Sigmoid colon (tissue), 4 donors: Measurements from ENCODE around the gene PRIMPOL.

Experiments
- CTCF ChIP-seq, 4 experiments: fragments of 450-650 bp in 3 of 4; fragments of 200-600 bp in 1 of 4; IDR thresholded peaks; one replicate each; pipeline ENCODE4 v1.5.1; 2016 to 2019; ENCODE audit warnings: antibody characterized with exemption in 4 of 4, mild to moderate bottlenecking in 3 of 4, moderate library complexity in 2 of 4
- POLR2A ChIP-seq, 2 donors: fragments of 450-650 bp; IDR thresholded peaks; one replicate each; pipeline ENCODE4 v1.6.1; 2016; ENCODE audit warnings: antibody characterized with exemption in 2 of 2, mild to moderate bottlenecking in 2 of 2, moderate library complexity in 2 of 2
- POLR2AphosphoS5 ChIP-seq, 4 donors: sonication (generic); formaldehyde crosslinking; IDR thresholded peaks; one replicate each; pipeline ENCODE4 v1.6.1; 2017; ENCODE audit warnings: antibody characterized with exemption in 4 of 4

- TF ChIP-seq CTCF (IDR thresholded peaks at IDR 0.05) (no peak), POLR2AphosphoS5 (IDR thresholded peaks at IDR 0.05) (no peak), POLR2A (IDR thresholded peaks at IDR 0.05) (no peak)
These were observed 26.4 kb downstream of the PRIMPOL start for GRCh38 chr4:184675821-184676492.
